Liver (tissue), 3 donors: Measurements from ENCODE around the gene CASZ1.

Experiments
- GABPA ChIP-seq, 2 donors: IDR thresholded peaks in 1 of 2; conservative IDR thresholded peaks in 1 of 2; 2 replicates each; pipeline ENCODE4 v1.6.1; 2016; ENCODE audit warnings: antibody characterized with exemption in 2 of 2, mild to moderate bottlenecking in 1 of 2, moderate library complexity in 1 of 2
- SP1 ChIP-seq: IDR thresholded peaks from 2 replicates; pipeline ENCODE4 v1.6.1; 2018; ENCODE audit warnings: antibody characterized with exemption, mild to moderate bottlenecking
- TF ChIP-seq, protein P1 (sequence below): fragments of 150-350 bp; IDR thresholded peaks from 2 replicates; pipeline ENCODE4 v1.5.1; 2017; ENCODE audit warnings: improper control_type of control experiment, low read depth, low read length; ENCODE audit not compliant: missing input control
- TF ChIP-seq, protein P2 (sequence below): IDR thresholded peaks from 2 replicates; pipeline ENCODE4 v1.6.1; 2016; ENCODE audit warnings: antibody characterized with exemption, mild to moderate bottlenecking
- TF ChIP-seq, protein P3 (sequence below): IDR thresholded peaks from 2 replicates; pipeline ENCODE4 v1.6.1; 2016; ENCODE audit warnings: antibody characterized with exemption
- TF ChIP-seq, protein P4 (sequence below): IDR thresholded peaks from 2 replicates; pipeline ENCODE4 v1.6.1; 2016; ENCODE audit warnings: antibody characterized with exemption
- TF ChIP-seq, protein P5 (sequence below): IDR thresholded peaks from 2 replicates; pipeline ENCODE4 v1.6.1; 2016; ENCODE audit warnings: antibody characterized with exemption
- donor health status: healthy.
- donor health status: healthy.

DNA sequence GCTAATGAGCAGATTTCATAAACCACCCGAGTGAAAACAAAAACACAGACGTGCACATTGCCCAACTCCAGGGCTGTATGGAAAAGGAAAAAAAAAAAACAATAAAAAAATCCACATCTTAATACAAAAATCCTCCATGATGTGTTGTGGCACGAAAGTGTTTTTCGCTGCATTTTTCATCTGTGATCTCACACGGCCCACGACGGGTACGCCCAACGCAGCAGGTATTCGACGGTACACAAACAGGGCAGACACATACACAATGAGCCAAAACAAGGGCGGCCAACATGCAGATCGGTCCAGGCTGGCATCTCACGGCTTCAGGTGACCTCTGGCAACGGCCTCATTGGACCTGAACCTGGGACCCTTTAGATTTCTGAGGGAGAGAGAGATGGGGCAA is 31.1 kb downstream of the CASZ1 start:
- TF ChIP-seq, protein P1, sequence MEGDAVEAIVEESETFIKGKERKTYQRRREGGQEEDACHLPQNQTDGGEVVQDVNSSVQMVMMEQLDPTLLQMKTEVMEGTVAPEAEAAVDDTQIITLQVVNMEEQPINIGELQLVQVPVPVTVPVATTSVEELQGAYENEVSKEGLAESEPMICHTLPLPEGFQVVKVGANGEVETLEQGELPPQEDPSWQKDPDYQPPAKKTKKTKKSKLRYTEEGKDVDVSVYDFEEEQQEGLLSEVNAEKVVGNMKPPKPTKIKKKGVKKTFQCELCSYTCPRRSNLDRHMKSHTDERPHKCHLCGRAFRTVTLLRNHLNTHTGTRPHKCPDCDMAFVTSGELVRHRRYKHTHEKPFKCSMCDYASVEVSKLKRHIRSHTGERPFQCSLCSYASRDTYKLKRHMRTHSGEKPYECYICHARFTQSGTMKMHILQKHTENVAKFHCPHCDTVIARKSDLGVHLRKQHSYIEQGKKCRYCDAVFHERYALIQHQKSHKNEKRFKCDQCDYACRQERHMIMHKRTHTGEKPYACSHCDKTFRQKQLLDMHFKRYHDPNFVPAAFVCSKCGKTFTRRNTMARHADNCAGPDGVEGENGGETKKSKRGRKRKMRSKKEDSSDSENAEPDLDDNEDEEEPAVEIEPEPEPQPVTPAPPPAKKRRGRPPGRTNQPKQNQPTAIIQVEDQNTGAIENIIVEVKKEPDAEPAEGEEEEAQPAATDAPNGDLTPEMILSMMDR, result no peak
- TF ChIP-seq, protein P2, sequence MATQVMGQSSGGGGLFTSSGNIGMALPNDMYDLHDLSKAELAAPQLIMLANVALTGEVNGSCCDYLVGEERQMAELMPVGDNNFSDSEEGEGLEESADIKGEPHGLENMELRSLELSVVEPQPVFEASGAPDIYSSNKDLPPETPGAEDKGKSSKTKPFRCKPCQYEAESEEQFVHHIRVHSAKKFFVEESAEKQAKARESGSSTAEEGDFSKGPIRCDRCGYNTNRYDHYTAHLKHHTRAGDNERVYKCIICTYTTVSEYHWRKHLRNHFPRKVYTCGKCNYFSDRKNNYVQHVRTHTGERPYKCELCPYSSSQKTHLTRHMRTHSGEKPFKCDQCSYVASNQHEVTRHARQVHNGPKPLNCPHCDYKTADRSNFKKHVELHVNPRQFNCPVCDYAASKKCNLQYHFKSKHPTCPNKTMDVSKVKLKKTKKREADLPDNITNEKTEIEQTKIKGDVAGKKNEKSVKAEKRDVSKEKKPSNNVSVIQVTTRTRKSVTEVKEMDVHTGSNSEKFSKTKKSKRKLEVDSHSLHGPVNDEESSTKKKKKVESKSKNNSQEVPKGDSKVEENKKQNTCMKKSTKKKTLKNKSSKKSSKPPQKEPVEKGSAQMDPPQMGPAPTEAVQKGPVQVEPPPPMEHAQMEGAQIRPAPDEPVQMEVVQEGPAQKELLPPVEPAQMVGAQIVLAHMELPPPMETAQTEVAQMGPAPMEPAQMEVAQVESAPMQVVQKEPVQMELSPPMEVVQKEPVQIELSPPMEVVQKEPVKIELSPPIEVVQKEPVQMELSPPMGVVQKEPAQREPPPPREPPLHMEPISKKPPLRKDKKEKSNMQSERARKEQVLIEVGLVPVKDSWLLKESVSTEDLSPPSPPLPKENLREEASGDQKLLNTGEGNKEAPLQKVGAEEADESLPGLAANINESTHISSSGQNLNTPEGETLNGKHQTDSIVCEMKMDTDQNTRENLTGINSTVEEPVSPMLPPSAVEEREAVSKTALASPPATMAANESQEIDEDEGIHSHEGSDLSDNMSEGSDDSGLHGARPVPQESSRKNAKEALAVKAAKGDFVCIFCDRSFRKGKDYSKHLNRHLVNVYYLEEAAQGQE, result no peak
- TF ChIP-seq, protein P3, sequence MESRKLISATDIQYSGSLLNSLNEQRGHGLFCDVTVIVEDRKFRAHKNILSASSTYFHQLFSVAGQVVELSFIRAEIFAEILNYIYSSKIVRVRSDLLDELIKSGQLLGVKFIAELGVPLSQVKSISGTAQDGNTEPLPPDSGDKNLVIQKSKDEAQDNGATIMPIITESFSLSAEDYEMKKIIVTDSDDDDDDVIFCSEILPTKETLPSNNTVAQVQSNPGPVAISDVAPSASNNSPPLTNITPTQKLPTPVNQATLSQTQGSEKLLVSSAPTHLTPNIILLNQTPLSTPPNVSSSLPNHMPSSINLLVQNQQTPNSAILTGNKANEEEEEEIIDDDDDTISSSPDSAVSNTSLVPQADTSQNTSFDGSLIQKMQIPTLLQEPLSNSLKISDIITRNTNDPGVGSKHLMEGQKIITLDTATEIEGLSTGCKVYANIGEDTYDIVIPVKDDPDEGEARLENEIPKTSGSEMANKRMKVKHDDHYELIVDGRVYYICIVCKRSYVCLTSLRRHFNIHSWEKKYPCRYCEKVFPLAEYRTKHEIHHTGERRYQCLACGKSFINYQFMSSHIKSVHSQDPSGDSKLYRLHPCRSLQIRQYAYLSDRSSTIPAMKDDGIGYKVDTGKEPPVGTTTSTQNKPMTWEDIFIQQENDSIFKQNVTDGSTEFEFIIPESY, result no peak
- TF ChIP-seq, protein P4, sequence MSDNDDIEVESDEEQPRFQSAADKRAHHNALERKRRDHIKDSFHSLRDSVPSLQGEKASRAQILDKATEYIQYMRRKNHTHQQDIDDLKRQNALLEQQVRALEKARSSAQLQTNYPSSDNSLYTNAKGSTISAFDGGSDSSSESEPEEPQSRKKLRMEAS, result no peak
- TF ChIP-seq GABPA (IDR thresholded peaks at IDR 0.05 in 1 of 2, conservative IDR thresholded peaks at IDR 0.05 in 1 of 2) (no peak), SP1 (no peak)
- TF ChIP-seq, protein P5, sequence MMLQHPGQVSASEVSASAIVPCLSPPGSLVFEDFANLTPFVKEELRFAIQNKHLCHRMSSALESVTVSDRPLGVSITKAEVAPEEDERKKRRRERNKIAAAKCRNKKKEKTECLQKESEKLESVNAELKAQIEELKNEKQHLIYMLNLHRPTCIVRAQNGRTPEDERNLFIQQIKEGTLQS, result no peak
